ENCODE results near the gene NBAS.

The NBAS gene

GRCh38 chr2:15293262-15293937 lies 267.7 kb downstream of the NBAS start:
- TF ChIP-seq POLR2A (IDR thresholded peaks at IDR 0.05; ENCODE audit: low read length): no peak
- TF ChIP-seq GATA1 (IDR thresholded peaks at IDR 0.05; ENCODE audit: low read depth, low read length): no peak
- no peak for DNase-seq

- no peak for TF ChIP-seq POLR2A (IDR thresholded peaks at IDR 0.05; ENCODE audit: low read length)
Measured at GRCh38 chr2:15287447-15288184, 273.5 kb downstream of the NBAS start.

GRCh38 chr2:15284614-15285013 lies 276.5 kb downstream of the NBAS start:
- TF ChIP-seq POLR2A (IDR thresholded peaks at IDR 0.05; ENCODE audit: low read length): no peak
- no peak for TF ChIP-seq GATA1 (IDR thresholded peaks at IDR 0.05; ENCODE audit: low read depth, low read length)
- no peak for DNase-seq

More at GRCh38 chr2:15287447-15288184, 273.5 kb downstream of the NBAS start:
- DNase-seq: no peak

- TF ChIP-seq GATA1 (IDR thresholded peaks at IDR 0.05; ENCODE audit: low read depth, low read length) (no peak), POLR2A (IDR thresholded peaks at IDR 0.05; ENCODE audit: low read length) (no peak)
- no peak for DNase-seq
Measured at GRCh38 chr2:15281681-15282080, 279.5 kb downstream of the NBAS start.

- no peak for DNase-seq
- no peak for TF ChIP-seq GATA1 (IDR thresholded peaks at IDR 0.05; ENCODE audit: low read depth, low read length)
- no peak for TF ChIP-seq POLR2A (IDR thresholded peaks at IDR 0.05; ENCODE audit: low read length)
Measured at GRCh38 chr2:15279201-15279876, 281.8 kb downstream of the NBAS start.

- no peak for DNase-seq
- TF ChIP-seq GATA1 (IDR thresholded peaks at IDR 0.05; ENCODE audit: low read depth, low read length) (no peak), POLR2A (IDR thresholded peaks at IDR 0.05; ENCODE audit: low read length) (no peak)
Measured at GRCh38 chr2:15278296-15278695, 282.8 kb downstream of the NBAS start.

GRCh38 chr2:15275346-15275745 lies 285.8 kb downstream of the NBAS start:
- DNase-seq: peak in 1 of 2 experiments; percentile 34
- TF ChIP-seq POLR2A (IDR thresholded peaks at IDR 0.05; ENCODE audit: low read length) (no peak), GATA1 (IDR thresholded peaks at IDR 0.05; ENCODE audit: low read depth, low read length) (no peak)

- TF ChIP-seq GATA1 (IDR thresholded peaks at IDR 0.05; ENCODE audit: low read depth, low read length): no peak
- no peak for TF ChIP-seq POLR2A (IDR thresholded peaks at IDR 0.05; ENCODE audit: low read length)
- DNase-seq: peak in 1 of 2 experiments; percentile 7
Measured at GRCh38 chr2:15273452-15273851, 287.7 kb downstream of the NBAS start.

- DNase-seq: no peak
- TF ChIP-seq POLR2A (IDR thresholded peaks at IDR 0.05; ENCODE audit: low read length) (no peak), GATA1 (IDR thresholded peaks at IDR 0.05; ENCODE audit: low read depth, low read length) (no peak)
Measured at GRCh38 chr2:15272942-15273341, 288.2 kb downstream of the NBAS start.

GRCh38 chr2:15271941-15272542 lies 289.1 kb downstream of the NBAS start:
- TF ChIP-seq POLR2A (IDR thresholded peaks at IDR 0.05; ENCODE audit: low read length) (no peak), GATA1 (IDR thresholded peaks at IDR 0.05; ENCODE audit: low read depth, low read length) (no peak)
- DNase-seq: no peak

- DNase-seq: no peak
- no peak for TF ChIP-seq POLR2A (IDR thresholded peaks at IDR 0.05; ENCODE audit: low read length)
- no peak for TF ChIP-seq GATA1 (IDR thresholded peaks at IDR 0.05; ENCODE audit: low read depth, low read length)
Measured at GRCh38 chr2:15271276-15271675, 289.9 kb downstream of the NBAS start.

GRCh38 chr2:15269043-15269442 lies 292.1 kb downstream of the NBAS start:
- DNase-seq: no peak
- TF ChIP-seq POLR2A (IDR thresholded peaks at IDR 0.05; ENCODE audit: low read length): no peak
- no peak for TF ChIP-seq GATA1 (IDR thresholded peaks at IDR 0.05; ENCODE audit: low read depth, low read length)

GRCh38 chr2:15265889-15266288 lies 295.2 kb downstream of the NBAS start:
- TF ChIP-seq GATA1 (IDR thresholded peaks at IDR 0.05; ENCODE audit: low read depth, low read length): no peak
- TF ChIP-seq POLR2A (IDR thresholded peaks at IDR 0.05; ENCODE audit: low read length): no peak
- DNase-seq: peak in 1 of 2 experiments; percentile 37
